GM12891 (cell line): ENCODE results near the gene PRKAG1.

Experiments used
- DNase-seq: peaks from one replicate; pipeline ENCODE4 v3.0.0; 2011; ENCODE audit warnings: low spot score; ENCODE audit not compliant: insufficient read length
- FAIRE-seq: peaks from 2 replicates; lab custom pipeline; 2011; peaks lifted over from hg19 to GRCh38; lab: Jason Lieb, UNC
- PAX5 ChIP-seq: IDR thresholded peaks from 2 replicates; pipeline ENCODE4 v1.6.1; 2011; ENCODE audit warnings: low read length, moderate library complexity, mild to moderate bottlenecking; ENCODE audit not compliant: insufficient read depth, severe bottlenecking
- POLR2A ChIP-seq: IDR thresholded peaks from 2 replicates; pipeline ENCODE4 v1.6.1; 2011; ENCODE audit warnings: low read depth, low read length, control low read depth
- POLR2AphosphoS5 ChIP-seq: IDR thresholded peaks from 2 replicates; pipeline ENCODE4 v1.6.1; 2011; ENCODE audit warnings: low read depth, low read length, control low read depth
- POU2F2 ChIP-seq: IDR thresholded peaks from 2 replicates; pipeline ENCODE4 v1.6.1; 2011; ENCODE audit warnings: low read depth, mild to moderate bottlenecking, control low read depth, low read length, moderate library complexity
- SPI1 ChIP-seq: IDR thresholded peaks from 2 replicates; pipeline ENCODE4 v1.6.1; 2011; ENCODE audit warnings: low read depth, low read length, control low read depth
- TAF1 ChIP-seq: IDR thresholded peaks from 2 replicates; pipeline ENCODE4 v1.6.1; 2011; ENCODE audit warnings: low read depth, low read length, control low read depth

Gene PRKAG1

GRCh38 chr12:49014547-49014946, 4.0 kb downstream of the PRKAG1 start:
- DNase-seq (no peak), FAIRE-seq (no peak)

GRCh38 chr12:49013428-49013827, 5.1 kb downstream of the PRKAG1 start:
- no peak for FAIRE-seq
- TF ChIP-seq POLR2AphosphoS5, result no peak
- no peak for TF ChIP-seq TAF1
- TF ChIP-seq POU2F2, result no peak
- TF ChIP-seq POLR2A, result no peak
- no peak for TF ChIP-seq PAX5
- TF ChIP-seq SPI1, result no peak

More at GRCh38 chr12:49014547-49014946, 4.0 kb downstream of the PRKAG1 start:
- no peak for TF ChIP-seq POLR2A
- TF ChIP-seq PAX5, result no peak
- TF ChIP-seq SPI1, result no peak
- TF ChIP-seq TAF1, result no peak
- TF ChIP-seq POU2F2, result no peak
- no peak for TF ChIP-seq POLR2AphosphoS5

DNA sequence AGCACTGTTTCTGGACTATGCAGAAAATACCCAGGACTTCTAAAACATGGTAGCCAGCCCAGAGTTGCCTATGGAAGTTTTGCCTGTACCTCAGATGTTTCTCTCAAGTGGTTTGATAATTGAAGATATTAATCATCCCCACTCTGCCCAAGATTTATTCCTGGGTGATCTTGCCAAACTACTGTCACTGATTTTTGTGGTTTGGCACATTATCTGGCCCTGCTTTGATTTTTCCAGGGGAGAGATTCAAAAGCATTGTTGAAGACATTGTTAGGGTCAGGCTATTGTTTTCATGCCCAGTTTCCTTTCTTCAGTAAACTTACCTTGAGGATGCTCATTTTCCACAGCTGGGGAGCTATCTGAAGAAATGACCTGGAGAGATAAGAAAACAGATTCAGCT, 5.8 kb downstream of the PRKAG1 start:
- no peak for DNase-seq

More at GRCh38 chr12:49013428-49013827, 5.1 kb downstream of the PRKAG1 start:
- DNase-seq, result no peak

DNA sequence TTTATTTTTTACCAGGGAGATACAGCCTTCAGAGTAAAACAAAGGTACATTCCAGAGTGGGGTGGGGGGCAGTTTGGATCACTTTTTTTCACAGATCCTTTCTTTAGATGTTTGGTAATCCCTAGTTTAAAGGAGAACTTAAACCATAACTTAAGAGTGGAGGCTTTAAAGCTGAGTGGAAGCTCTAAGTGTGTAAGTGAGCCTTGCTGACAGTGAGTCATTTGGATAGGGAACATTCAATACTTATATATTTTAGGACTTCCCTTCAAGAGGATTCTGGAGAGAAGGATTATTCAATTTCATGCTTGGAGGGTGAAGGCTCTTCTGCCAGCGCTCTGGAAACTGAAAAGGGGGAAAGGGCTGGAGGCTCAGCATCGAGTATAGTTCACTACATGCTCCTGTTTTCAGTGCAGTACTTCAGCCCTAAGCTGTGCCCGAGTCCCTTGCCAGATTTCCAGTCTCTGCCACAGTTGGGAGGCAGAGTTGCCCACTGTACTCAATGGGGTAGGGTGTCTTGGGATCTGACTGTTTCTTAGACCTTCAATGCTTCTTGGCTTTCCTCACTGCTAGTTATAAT, 8.4 kb downstream of the PRKAG1 start:
- TF ChIP-seq SPI1 (no peak), POLR2AphosphoS5 (no peak), POU2F2 (no peak), PAX5 (no peak), TAF1 (no peak), POLR2A (no peak)
- DNase-seq (no peak), FAIRE-seq (no peak)

More for the DNA sequence above, 5.8 kb downstream of the PRKAG1 start:
- no peak for FAIRE-seq
- TF ChIP-seq PAX5, result no peak
- TF ChIP-seq TAF1, result no peak
- no peak for TF ChIP-seq POLR2AphosphoS5
- TF ChIP-seq SPI1, result no peak
- no peak for TF ChIP-seq POLR2A
- TF ChIP-seq POU2F2, result no peak

- DNase-seq (no peak), FAIRE-seq (no peak)
- TF ChIP-seq POLR2AphosphoS5 (no peak), TAF1 (no peak), POLR2A (no peak), SPI1 (no peak), POU2F2 (no peak), PAX5 (no peak)
These were observed 9.6 kb downstream of the PRKAG1 start for GRCh38 chr12:49008943-49009342.

GRCh38 chr12:49000346-49000745, 18.2 kb downstream of the PRKAG1 start:
- TF ChIP-seq PAX5, result no peak
- TF ChIP-seq POU2F2, result no peak
- no peak for TF ChIP-seq POLR2A
- no peak for TF ChIP-seq POLR2AphosphoS5
- no peak for TF ChIP-seq TAF1
- no peak for TF ChIP-seq SPI1
- FAIRE-seq, result no peak
- no peak for DNase-seq

DNA sequence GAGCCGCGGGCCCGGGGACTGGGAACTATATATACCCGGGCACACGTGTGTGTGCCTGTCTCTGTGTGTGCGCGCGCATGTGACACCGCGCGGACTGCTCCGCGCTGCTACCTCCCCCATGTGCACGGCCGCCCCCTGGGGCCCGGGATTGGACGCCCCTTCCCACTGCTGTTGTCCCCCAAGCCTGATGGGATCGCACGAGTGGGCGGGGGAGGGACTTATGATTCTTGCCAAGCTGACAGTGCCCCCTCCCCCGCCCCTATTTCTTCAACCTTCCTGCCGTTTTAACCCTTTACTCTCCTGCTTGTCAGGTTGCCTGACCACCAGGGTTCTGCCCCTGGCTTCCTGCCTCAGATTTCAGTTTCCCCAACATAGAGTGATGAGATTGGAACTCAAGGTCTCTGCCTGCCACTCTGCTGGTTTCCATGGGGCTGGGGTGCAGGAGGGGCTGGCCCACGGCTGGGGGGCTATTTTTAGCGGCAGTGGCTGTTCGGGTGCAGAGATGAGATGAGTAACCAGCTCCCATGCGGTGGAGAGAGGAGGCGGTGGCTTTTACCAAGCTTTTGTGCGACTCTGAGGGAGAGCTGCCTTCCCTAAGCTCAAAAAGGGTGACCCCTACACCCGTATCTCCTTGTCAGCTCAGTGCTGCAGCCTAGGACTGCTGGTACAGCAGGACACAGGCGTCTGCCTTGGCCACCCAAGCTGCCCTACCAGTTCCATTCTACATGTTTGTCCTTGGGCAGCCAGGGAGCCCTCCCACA, 19.0 kb downstream of the PRKAG1 start, which contains the start of gene DDN:
TSS of gene DDN (minus strand) at position 5 of the 761 bp plus-strand sequence. CDS start 88 bp downstream, outside the sequence.
- DNase-seq, result peak; percentile 79
- no peak for TF ChIP-seq TAF1
- peak; percentile 34; the same call in 1 of the 2 replicates for TF ChIP-seq POLR2A
- TF ChIP-seq SPI1, result no peak
- no peak for TF ChIP-seq PAX5
- peak; percentile 79 for FAIRE-seq

DNA sequence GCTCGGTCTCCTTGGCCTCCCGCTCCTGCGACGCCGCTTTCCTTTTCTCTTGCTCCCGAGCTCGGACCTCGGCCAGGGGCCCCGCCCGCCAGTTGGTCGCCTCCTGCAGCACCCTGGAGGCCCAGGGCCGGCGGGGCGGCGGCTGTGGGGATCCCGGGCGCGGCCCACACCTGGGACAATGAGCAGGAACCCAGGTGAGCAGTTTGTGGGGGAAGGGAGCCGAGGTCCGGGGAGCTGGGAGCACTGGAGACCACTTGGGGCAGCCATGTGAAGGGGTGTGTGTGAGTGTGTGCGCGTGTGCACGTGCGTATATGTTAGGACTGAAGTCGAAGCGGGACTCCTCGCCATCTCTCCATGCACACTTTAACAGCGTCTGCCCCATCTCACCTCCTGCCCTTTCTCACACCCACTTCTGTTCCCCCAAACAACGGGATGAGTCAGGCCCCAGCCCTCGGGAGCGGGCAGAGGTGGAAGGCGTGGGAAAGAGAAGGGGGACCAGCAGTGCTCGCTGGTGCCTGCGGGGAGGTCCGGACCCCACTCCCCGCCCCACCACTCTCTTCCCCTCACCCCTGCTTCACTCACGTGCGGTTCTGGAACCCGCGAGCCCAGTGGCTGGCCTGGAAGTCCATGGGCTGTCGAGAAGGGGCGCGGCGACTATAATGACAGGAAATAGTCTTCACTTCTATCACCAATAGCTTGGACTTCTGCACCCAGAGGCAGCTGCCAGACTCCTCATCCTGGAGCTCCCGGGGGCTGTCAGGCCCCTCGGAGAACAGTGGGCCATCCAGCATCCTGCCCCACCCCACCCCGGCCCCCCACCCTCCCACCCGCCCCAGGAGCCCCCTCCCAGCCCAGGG, 19.9 kb downstream of the PRKAG1 start:
- FAIRE-seq (peak; percentile 71), DNase-seq (no peak)
- TF ChIP-seq POLR2AphosphoS5 (0 out of 2 replicates have a peak, but pooled peaks have one; percentile 9), POU2F2 (no peak)
